Measurements from ENCODE around the gene SOX6. TPM values are rescaled to one million over a fixed set of nuclear protein-coding genes. Genes with fewer than 3 reads are reported as not detected.

Gene SOX6
- total and polyA plus RNA-seq, 2 donors (not counting 3 experiments of a cell fraction or from before 2014, with no cell fraction given): 0.14 to 3.7 TPM

- ChIA-PET CTCF (no interaction called here), POLR2A (interaction anchor here (0.6 kb wide), 1 partner anchor 13 kb away, joined by 3 read pairs; no protein-coding TSS in a partner anchor)
- TF ChIP-seq POLR2A (IDR thresholded peaks at IDR 0.05; ENCODE audit: low read depth, low read length) (no peak), POLR2AphosphoS5 (IDR thresholded peaks at IDR 0.05; ENCODE audit: insufficient read depth, low read depth, low read length) (no peak), JUN (IDR thresholded peaks at IDR 0.05; ENCODE audit: borderline replicate concordance, insufficient read depth, insufficient read length, low read depth) (no peak)
- TF ChIP-seq, protein P1, sequence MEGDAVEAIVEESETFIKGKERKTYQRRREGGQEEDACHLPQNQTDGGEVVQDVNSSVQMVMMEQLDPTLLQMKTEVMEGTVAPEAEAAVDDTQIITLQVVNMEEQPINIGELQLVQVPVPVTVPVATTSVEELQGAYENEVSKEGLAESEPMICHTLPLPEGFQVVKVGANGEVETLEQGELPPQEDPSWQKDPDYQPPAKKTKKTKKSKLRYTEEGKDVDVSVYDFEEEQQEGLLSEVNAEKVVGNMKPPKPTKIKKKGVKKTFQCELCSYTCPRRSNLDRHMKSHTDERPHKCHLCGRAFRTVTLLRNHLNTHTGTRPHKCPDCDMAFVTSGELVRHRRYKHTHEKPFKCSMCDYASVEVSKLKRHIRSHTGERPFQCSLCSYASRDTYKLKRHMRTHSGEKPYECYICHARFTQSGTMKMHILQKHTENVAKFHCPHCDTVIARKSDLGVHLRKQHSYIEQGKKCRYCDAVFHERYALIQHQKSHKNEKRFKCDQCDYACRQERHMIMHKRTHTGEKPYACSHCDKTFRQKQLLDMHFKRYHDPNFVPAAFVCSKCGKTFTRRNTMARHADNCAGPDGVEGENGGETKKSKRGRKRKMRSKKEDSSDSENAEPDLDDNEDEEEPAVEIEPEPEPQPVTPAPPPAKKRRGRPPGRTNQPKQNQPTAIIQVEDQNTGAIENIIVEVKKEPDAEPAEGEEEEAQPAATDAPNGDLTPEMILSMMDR (IDR thresholded peaks at IDR 0.05; ENCODE audit: extremely low read depth in 1 of 2, insufficient read depth in 1 of 2, low read depth in 1 of 2, low read length in 2 of 2): no peak
- no peaks in the 10 kb centered on the region for H4K20me1 ChIP-seq (replicated peaks; ENCODE audit: control insufficient read depth, extremely low read depth, insufficient read depth, low read length)
- no peak overlapping the region for H2AFZ ChIP-seq (ENCODE audit: low read depth, low read length)
- no peak overlapping the region for H3K4me2 ChIP-seq (ENCODE audit: insufficient read depth, low read length)
- H3K27me3 ChIP-seq (ENCODE audit: control insufficient read depth in 2 of 2, insufficient read depth in 2 of 2, low read length in 2 of 2): no peaks in the 10 kb centered on the region
- no peak for DNase-seq (ENCODE audit: low read depth, low spot score)
- H3K9me1 ChIP-seq (replicated peaks; ENCODE audit: control insufficient read depth, extremely low read depth, insufficient read depth, low read length): no peaks in the 10 kb centered on the region
- no peak overlapping the region for H3K27ac ChIP-seq (ENCODE audit: insufficient read depth, low read depth, low read length)
- dilution Hi-C loops (cut with MboI; ENCODE audit: extremely low pct_ligation_motif_present, low sequenced_read_pairs): no loop called here
- no peaks in the 10 kb centered on the region for H3K79me2 ChIP-seq (ENCODE audit: control insufficient read depth, insufficient read depth, low read length)
- H3K4me1 ChIP-seq (ENCODE audit: control insufficient read depth, extremely low read depth, insufficient read depth, low read length): no peaks in the 10 kb centered on the region
- H3K9me3 ChIP-seq (replicated peaks; ENCODE audit: control insufficient read depth, insufficient read depth, low read length): no peaks in the 10 kb centered on the region
- no peak for FAIRE-seq
- no peak overlapping the region for H3K4me3 ChIP-seq (replicated peaks in 1 of 3; ENCODE audit: insufficient read depth in 1 of 3, low read depth in 1 of 3, low read length in 3 of 3)
- no TSS peak for BruUV-seq (replicated peaks)
- no peaks in the 10 kb centered on the region for H3K36me3 ChIP-seq (ENCODE audit: control insufficient read depth in 2 of 2, extremely low read depth in 1 of 2, insufficient read depth in 2 of 2, low read length in 2 of 2)
- intact Hi-C loops (cut with micrococcal nuclease): no loop called here
- H3K9ac ChIP-seq (replicated peaks; ENCODE audit: extremely low read depth, insufficient read depth, low read length): no peak overlapping the region
Measured at GRCh38 chr11:16293204-16293681, 63.1 kb downstream of the SOX6 start.

DNA sequence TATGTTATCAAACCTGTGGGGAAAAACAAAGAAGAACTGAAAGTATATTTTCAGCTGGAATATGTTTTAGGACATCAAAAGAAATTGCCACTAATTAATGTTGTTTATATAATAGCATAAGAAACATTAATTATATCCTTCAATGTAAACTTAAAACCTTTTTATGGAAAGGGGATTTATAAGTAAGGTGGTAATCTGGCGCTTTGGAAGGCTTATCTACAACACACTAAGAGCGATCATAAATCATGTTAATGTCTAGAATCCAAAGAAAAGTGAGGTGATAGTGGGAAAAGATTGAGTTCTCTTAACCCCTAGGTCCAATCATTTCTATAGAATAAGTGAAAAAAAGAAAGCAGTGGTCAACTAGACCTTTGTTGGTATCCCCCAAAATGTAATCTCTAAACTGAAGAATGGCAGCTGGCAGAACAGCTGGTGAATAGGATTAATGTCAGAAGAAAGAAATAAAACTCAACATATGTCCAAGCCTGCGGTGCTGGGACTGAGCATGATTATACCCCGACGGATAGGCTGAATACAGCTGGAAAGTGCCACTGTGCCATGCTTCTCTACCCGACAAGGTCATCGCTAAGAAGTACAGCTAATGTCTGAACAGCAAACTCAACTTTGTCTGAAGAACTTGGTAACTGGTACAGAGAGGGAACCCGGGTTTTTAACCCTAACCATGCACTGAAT lies 64.0 kb downstream of the SOX6 start:
- no peaks in the 10 kb centered on the region for H4K20me1 ChIP-seq (replicated peaks; ENCODE audit: control insufficient read depth, extremely low read depth, insufficient read depth, low read length)
- no peaks in the 10 kb centered on the region for H3K79me2 ChIP-seq (ENCODE audit: control insufficient read depth, insufficient read depth, low read length)
- no peak overlapping the region for H3K9ac ChIP-seq (replicated peaks; ENCODE audit: extremely low read depth, insufficient read depth, low read length)
- intact Hi-C loops (cut with micrococcal nuclease) (no loop called here), dilution Hi-C loops (cut with MboI; ENCODE audit: extremely low pct_ligation_motif_present, low sequenced_read_pairs) (no loop called here)
- no peaks in the 10 kb centered on the region for H3K9me1 ChIP-seq (replicated peaks; ENCODE audit: control insufficient read depth, extremely low read depth, insufficient read depth, low read length)
- no TSS peak for BruUV-seq (replicated peaks)
- FAIRE-seq (no peak), DNase-seq (ENCODE audit: low read depth, low spot score) (no peak)
- TF ChIP-seq FOS (IDR thresholded peaks at IDR 0.05; ENCODE audit: borderline replicate concordance, insufficient read depth, low read length) (no peak), POLR2AphosphoS5 (IDR thresholded peaks at IDR 0.05; ENCODE audit: insufficient read depth, low read depth, low read length) (no peak), GATA2 (IDR thresholded peaks at IDR 0.05; ENCODE audit: insufficient read depth, insufficient read length, low read depth, low read length) (no peak), POLR2A (IDR thresholded peaks at IDR 0.05; ENCODE audit: low read depth, low read length) (no peak), MAX (IDR thresholded peaks at IDR 0.05; ENCODE audit: insufficient read depth, insufficient read length) (no peak), JUN (IDR thresholded peaks at IDR 0.05; ENCODE audit: borderline replicate concordance, insufficient read depth, insufficient read length, low read depth) (no peak), EZH2 (IDR thresholded peaks at IDR 0.05; ENCODE audit: borderline replicate concordance, low read depth, low read length, severe bottlenecking) (no peak), MYC (IDR thresholded peaks at IDR 0.05; ENCODE audit: low read depth, low read length) (no peak)
- TF ChIP-seq, protein P1 (IDR thresholded peaks at IDR 0.05; ENCODE audit: extremely low read depth in 1 of 2, insufficient read depth in 1 of 2, low read depth in 1 of 2, low read length in 2 of 2): no peak
- no peaks in the 10 kb centered on the region for H3K9me3 ChIP-seq (replicated peaks; ENCODE audit: control insufficient read depth, insufficient read depth, low read length)
- H3K4me1 ChIP-seq (ENCODE audit: control insufficient read depth, extremely low read depth, insufficient read depth, low read length): no peaks in the 10 kb centered on the region
- H3K27me3 ChIP-seq (ENCODE audit: control insufficient read depth in 2 of 2, insufficient read depth in 2 of 2, low read length in 2 of 2): no peaks in the 10 kb centered on the region
- H3K4me2 ChIP-seq (ENCODE audit: insufficient read depth, low read length): no peak overlapping the region
- no peak overlapping the region for H2AFZ ChIP-seq (ENCODE audit: low read depth, low read length)
- CTCF ChIA-PET: no interaction called here
- H3K36me3 ChIP-seq (ENCODE audit: control insufficient read depth in 2 of 2, extremely low read depth in 1 of 2, insufficient read depth in 2 of 2, low read length in 2 of 2): no peaks in the 10 kb centered on the region
- POLR2A ChIA-PET: no interaction called here
- no peak overlapping the region for H3K27ac ChIP-seq (ENCODE audit: insufficient read depth, low read depth, low read length)
- no peak overlapping the region for H3K4me3 ChIP-seq (replicated peaks in 1 of 3; ENCODE audit: insufficient read depth in 1 of 3, low read depth in 1 of 3, low read length in 3 of 3)
